ENCODE results near the gene SELENON. TPM values are rescaled to one million over a fixed set of nuclear protein-coding genes. Genes with fewer than 3 reads are reported as not detected.

SELENON gene
- total and polyA plus RNA-seq, 2 of the 13 experiments (the other 11 are each of a cell fraction or from before 2014, with no cell fraction given), result 3.8 to 8.0 TPM

DNA sequence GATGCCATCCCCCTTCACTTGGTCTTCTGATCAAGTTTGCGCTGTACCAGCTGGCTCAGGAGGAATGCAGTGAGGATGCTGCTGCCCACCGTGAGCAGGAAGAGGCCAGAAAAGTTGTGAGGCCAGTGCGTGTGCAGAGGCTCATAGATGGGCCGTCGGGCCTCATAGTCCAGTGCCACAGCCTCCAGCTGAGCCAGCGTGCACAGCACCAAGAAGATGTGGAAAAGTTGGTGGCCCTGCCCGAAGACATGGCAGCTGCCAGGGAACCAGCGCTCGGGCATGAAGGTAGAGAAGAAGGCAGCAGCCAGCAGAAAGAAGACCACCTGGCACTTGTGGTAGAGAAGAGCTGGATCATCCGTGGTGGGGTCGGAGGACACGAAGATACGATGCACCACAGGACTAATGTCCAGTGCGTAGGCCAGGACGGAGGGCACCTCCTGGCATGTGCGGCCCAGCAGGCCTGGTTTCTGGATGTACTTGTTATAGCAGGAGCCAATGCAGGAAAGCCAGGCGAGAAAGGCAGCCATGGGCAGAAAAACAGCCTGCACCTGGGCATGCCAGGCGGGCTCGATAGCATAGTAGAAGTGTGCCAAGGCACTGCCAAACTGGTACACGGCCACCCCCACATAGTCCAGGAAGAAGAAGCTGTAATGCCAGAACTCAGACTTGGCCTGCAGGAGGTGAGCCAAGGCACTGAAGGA is 62.9 kb downstream of the SELENON start:
- Histone ChIP-seq H2AFZ (ENCODE audit: low read length) (no peak overlapping the region), H3K27me3 (ENCODE audit: control insufficient read depth in 1 of 2, insufficient read depth in 2 of 2, low read length in 2 of 2) (no peaks in the 10 kb centered on the region; a peak in 1 of 5 replicates), H3K27ac (ENCODE audit: extremely low read length, insufficient read depth, low read length) (peak overlapping the region; percentile 87), H3K9ac (ENCODE audit: insufficient read depth, low read depth, low read length) (no peak overlapping the region), H3K36me3 (replicated peaks in 1 of 2; ENCODE audit: control insufficient read depth in 1 of 2, insufficient read depth in 2 of 2, low read length in 2 of 2) (peaks cover 8 to 15% of the 10 kb centered on the region in 2 experiments; a peak in 4 of 5 replicates), H3K79me2 (ENCODE audit: insufficient read depth, low read length) (peaks cover 12% of the 10 kb centered on the region), H3K9me3 (ENCODE audit: low read length) (no peaks in the 10 kb centered on the region), H3K4me2 (ENCODE audit: low read depth, low read length) (no peak overlapping the region), H4K20me1 (ENCODE audit: insufficient read depth, low read length) (no peaks in the 10 kb centered on the region), H3K4me3 (replicated peaks in 1 of 3; ENCODE audit: insufficient read depth in 1 of 3, low read depth in 2 of 3, low read length in 3 of 3) (no peak overlapping the region), H3K4me1 (ENCODE audit: insufficient read depth, low read length) (peaks cover 66% of the 10 kb centered on the region)
- BruUV-seq (replicated peaks), result no TSS peak
- ChIA-PET POLR2A (interaction anchor here (5.4 kb wide), 1 partner anchor 12 kb away, joined by 32 read pairs; the partner anchor contains the start of gene PAQR7), CTCF (ENCODE audit: low intra/inter-chr PET ratio, low total read pairs) (no interaction called here)
- no peak for TF ChIP-seq ZBED4 (CRISPR knock-in tag; IDR thresholded peaks at IDR 0.05; ENCODE audit: borderline replicate concordance)
- no peak for TF ChIP-seq ZNF577 (CRISPR knock-in tag; IDR thresholded peaks at IDR 0.05; ENCODE audit: borderline replicate concordance, low read depth)
- TF ChIP-seq, protein P1, sequence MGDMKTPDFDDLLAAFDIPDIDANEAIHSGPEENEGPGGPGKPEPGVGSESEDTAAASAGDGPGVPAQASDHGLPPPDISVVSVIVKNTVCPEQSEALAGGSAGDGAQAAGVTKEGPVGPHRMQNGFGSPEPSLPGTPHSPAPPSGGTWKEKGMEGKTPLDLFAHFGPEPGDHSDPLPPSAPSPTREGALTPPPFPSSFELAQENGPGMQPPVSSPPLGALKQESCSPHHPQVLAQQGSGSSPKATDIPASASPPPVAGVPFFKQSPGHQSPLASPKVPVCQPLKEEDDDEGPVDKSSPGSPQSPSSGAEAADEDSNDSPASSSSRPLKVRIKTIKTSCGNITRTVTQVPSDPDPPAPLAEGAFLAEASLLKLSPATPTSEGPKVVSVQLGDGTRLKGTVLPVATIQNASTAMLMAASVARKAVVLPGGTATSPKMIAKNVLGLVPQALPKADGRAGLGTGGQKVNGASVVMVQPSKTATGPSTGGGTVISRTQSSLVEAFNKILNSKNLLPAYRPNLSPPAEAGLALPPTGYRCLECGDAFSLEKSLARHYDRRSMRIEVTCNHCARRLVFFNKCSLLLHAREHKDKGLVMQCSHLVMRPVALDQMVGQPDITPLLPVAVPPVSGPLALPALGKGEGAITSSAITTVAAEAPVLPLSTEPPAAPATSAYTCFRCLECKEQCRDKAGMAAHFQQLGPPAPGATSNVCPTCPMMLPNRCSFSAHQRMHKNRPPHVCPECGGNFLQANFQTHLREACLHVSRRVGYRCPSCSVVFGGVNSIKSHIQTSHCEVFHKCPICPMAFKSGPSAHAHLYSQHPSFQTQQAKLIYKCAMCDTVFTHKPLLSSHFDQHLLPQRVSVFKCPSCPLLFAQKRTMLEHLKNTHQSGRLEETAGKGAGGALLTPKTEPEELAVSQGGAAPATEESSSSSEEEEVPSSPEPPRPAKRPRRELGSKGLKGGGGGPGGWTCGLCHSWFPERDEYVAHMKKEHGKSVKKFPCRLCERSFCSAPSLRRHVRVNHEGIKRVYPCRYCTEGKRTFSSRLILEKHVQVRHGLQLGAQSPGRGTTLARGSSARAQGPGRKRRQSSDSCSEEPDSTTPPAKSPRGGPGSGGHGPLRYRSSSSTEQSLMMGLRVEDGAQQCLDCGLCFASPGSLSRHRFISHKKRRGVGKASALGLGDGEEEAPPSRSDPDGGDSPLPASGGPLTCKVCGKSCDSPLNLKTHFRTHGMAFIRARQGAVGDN (CRISPR knock-in tag; IDR thresholded peaks at IDR 0.05), result peak; percentile 25; the same call in 1 of the 2 replicates
- no peak for TF ChIP-seq ZNF547 (CRISPR knock-in tag; IDR thresholded peaks at IDR 0.05)
- TF ChIP-seq ZBTB38 (CRISPR knock-in tag; IDR thresholded peaks at IDR 0.05), result peak; percentile 48; the same call in 1 of the 2 replicates
- 0 out of 4 replicates have a peak, but pooled peaks of 1 of the 2 experiments have one; percentile 1 for TF ChIP-seq POLR2A (IDR thresholded peaks at IDR 0.05; ENCODE audit: insufficient read depth in 1 of 2, low read depth in 2 of 2, low read length in 2 of 2)
- no peak for TF ChIP-seq KLF9 (CRISPR knock-in tag; IDR thresholded peaks at IDR 0.05; ENCODE audit: low read depth)
- TF ChIP-seq ZNF501 (CRISPR knock-in tag; IDR thresholded peaks at IDR 0.05), result no peak
- no peak for TF ChIP-seq NFE2L2 (IDR thresholded peaks at IDR 0.05; ENCODE audit: low read length)
- no peak for TF ChIP-seq FOXC1 (CRISPR knock-in tag; IDR thresholded peaks at IDR 0.05; ENCODE audit: borderline replicate concordance)
- 98% methylated on average over 20 of the region's 20 CpGs for WGBS (ENCODE audit: low lambda C conversion rate)
- ATAC-seq (no peak), FAIRE-seq (no peak), DNase-seq (ENCODE audit: low spot score) (no peak)
- intact Hi-C loops (cut with micrococcal nuclease; ENCODE audit: unreplicated experiment) (no loop called here), in situ Hi-C loops (cut with HindIII; ENCODE audit: extremely low pct_ligation_motif_present, low pct_unique_long_range_greater_than_20kb) (no loop called here)
